Transverse colon (tissue), 3 donors: ENCODE measurements around the gene ANKS1B.
"Not testable (repeated sequence)": the region's sequence is repeated elsewhere in the genome, so short reads cannot be mapped to it uniquely, and the experiment has no call there.

Experiments used
- CTCF ChIP-seq, 5 experiments: fragments of 200-600 bp in 3 of 5; fragments of 450-650 bp in 2 of 5; sonication (generic) in 3 of 5; IDR thresholded peaks; 1 replicate in 2 of 5; 2 replicates in 3 of 5; pipeline ENCODE4 v1.5.1; 2016 to 2017; ENCODE audit warnings: antibody characterized with exemption in 5 of 5, inconsistent platforms in 3 of 5, mild to moderate bottlenecking in 2 of 5, moderate library complexity in 1 of 5
- EP300 ChIP-seq: sonication (generic); formaldehyde crosslinking; IDR thresholded peaks from one replicate; pipeline ENCODE4 v1.6.1; 2017; ENCODE audit warnings: antibody characterized with exemption, low read depth

DNA sequence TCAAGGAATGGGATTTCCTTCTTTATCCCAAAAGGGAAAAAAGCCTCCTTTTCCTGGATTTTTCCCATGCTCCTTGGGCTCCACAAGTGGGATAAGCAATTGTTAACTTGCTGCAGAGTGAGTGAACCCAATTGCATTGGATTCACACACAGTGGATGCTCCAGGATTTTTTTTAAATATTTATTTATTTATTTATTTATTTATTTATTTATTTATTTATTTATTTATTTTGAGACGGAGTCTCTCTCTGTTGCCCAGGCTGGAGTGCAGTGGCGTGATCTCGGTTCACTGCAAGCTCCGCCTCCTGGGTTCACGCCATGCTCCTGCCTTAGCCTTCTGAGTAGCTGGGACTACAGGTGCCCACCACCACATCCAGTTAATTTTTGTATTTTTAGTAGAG lies 1027.6 kb downstream of the ANKS1B start:
- not testable (repeated sequence) for TF ChIP-seq CTCF (IDR thresholded peaks at IDR 0.05); EP300
